Dermis blood vessel endothelial cell (primary cell): ENCODE results near the gene MAP4K5. TPM values are rescaled to one million over a fixed set of nuclear protein-coding genes. Genes with fewer than 3 reads are reported as not detected.
"Not testable (repeated sequence)": the region's sequence is repeated elsewhere in the genome, so short reads cannot be mapped to it uniquely, and the experiment has no call there.

Experiments
- DNase-seq: peaks from one replicate; pipeline ENCODE4 v3.0.0; 2010
- total RNA-seq: library from RNA; depleted of rRNA; stranded (reverse); fragments of >200 nt; gene quantifications from 2 replicates; pipeline ENCODE4 v1.2.3, GENCODE V29; 2014

The MAP4K5 gene
- total RNA-seq, 1 donor from 2014 or later = 100 TPM

- DNase-seq = peak; percentile 61
Measured at GRCh38 chr14:50531595-50532501, 521 bp downstream of the MAP4K5 start.

- DNase-seq = peak; percentile 17
Measured at GRCh38 chr14:50530794-50531365, 1.5 kb downstream of the MAP4K5 start.

- DNase-seq = no peak
Measured at GRCh38 chr14:50530358-50530757, 2.0 kb downstream of the MAP4K5 start.

- peak; percentile 15 for DNase-seq
Measured at GRCh38 chr14:50529288-50530179, 2.8 kb downstream of the MAP4K5 start.

GRCh38 chr14:50528000-50528399 lies 4.4 kb downstream of the MAP4K5 start:
- DNase-seq = no peak

- DNase-seq = no peak
Measured at GRCh38 chr14:50524731-50525515, 7.4 kb downstream of the MAP4K5 start.

GRCh38 chr14:50524060-50524459 lies 8.3 kb downstream of the MAP4K5 start:
- no peak for DNase-seq

- DNase-seq = peak; percentile 47
Measured at GRCh38 chr14:50523271-50524041, 8.9 kb downstream of the MAP4K5 start.

GRCh38 chr14:50521912-50522341 lies 10.4 kb downstream of the MAP4K5 start:
- peak; percentile 43 for DNase-seq

GRCh38 chr14:50520947-50521815 lies 11.2 kb downstream of the MAP4K5 start:
- DNase-seq = peak; percentile 87

GRCh38 chr14:50516091-50516490 lies 16.3 kb downstream of the MAP4K5 start:
- DNase-seq = no peak

- no peak for DNase-seq
Measured at GRCh38 chr14:50512463-50512862, 19.9 kb downstream of the MAP4K5 start.

GRCh38 chr14:50510157-50510556 lies 22.2 kb downstream of the MAP4K5 start:
- no peak for DNase-seq

- DNase-seq = not testable (repeated sequence)
Measured at GRCh38 chr14:50507078-50507477, 25.3 kb downstream of the MAP4K5 start.

GRCh38 chr14:50501642-50502041 lies 30.7 kb downstream of the MAP4K5 start:
- DNase-seq = peak; percentile 71

- DNase-seq = no peak
Measured at GRCh38 chr14:50497351-50497750, 35.0 kb downstream of the MAP4K5 start.

GRCh38 chr14:50489851-50490250 lies 42.5 kb downstream of the MAP4K5 start:
- DNase-seq = no peak

- no peak for DNase-seq
Measured at GRCh38 chr14:50488521-50488920, 43.8 kb downstream of the MAP4K5 start.

GRCh38 chr14:50479041-50479440 lies 53.3 kb downstream of the MAP4K5 start:
- no peak for DNase-seq

- no peak for DNase-seq
Measured at GRCh38 chr14:50477760-50478159, 54.6 kb downstream of the MAP4K5 start.
